ENCODE results near the gene RNF157.

DNA sequence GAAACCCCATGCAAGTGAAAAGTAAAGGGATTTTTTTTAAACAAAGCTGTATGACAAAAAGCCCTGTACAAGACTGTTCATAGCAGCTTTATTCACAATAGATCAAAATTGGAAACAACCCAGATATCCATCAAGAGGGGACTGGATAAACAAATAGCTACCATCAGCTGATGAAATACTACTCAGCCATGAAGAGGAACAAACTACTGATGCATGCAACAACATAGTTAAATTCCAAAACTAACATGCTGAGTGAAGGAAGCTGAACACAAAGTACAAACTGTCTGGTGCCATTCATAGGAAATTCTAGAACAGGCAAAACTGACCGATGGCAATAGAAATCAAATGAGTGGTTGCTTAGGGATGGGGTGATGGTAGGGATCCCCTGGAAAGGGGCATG is 114.4 kb downstream of the RNF157 start:
- no peak for TF ChIP-seq SIN3A (IDR thresholded peaks at IDR 0.05; ENCODE audit: borderline replicate concordance, insufficient read depth, low read depth, low read length)
- TF ChIP-seq, protein P1, sequence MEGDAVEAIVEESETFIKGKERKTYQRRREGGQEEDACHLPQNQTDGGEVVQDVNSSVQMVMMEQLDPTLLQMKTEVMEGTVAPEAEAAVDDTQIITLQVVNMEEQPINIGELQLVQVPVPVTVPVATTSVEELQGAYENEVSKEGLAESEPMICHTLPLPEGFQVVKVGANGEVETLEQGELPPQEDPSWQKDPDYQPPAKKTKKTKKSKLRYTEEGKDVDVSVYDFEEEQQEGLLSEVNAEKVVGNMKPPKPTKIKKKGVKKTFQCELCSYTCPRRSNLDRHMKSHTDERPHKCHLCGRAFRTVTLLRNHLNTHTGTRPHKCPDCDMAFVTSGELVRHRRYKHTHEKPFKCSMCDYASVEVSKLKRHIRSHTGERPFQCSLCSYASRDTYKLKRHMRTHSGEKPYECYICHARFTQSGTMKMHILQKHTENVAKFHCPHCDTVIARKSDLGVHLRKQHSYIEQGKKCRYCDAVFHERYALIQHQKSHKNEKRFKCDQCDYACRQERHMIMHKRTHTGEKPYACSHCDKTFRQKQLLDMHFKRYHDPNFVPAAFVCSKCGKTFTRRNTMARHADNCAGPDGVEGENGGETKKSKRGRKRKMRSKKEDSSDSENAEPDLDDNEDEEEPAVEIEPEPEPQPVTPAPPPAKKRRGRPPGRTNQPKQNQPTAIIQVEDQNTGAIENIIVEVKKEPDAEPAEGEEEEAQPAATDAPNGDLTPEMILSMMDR (IDR thresholded peaks at IDR 0.05), result no peak

Measured in Panc1 (cell line).